ENCODE results near the gene OR5D18. TPM values are rescaled to one million over a fixed set of nuclear protein-coding genes. Genes with fewer than 3 reads are reported as not detected.

The OR5D18 gene
- total RNA-seq, 1 experiment from 2014 or later = not detected

DNA sequence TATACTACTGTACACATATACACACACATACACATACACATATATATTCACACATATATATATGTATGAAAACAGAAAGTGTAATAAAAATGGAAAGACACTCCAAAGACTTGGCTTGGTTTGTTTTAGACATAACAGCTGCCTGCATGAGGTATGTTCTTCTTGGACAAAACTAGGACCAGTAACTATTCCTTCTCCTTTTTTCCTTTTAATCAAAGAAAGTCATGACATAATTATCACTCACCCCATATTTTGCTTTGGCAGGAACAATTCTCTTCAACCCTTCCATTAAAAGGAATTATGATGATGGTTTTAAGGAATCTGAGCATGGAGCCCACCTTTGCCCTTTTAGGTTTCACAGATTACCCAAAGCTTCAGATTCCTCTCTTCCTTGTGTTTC, 24.2 kb upstream of the OR5D18 start, which contains the start of gene OR5D14:
TSS of gene OR5D14 (plus strand) at position 301 of the 400 bp plus-strand sequence. CDS start at position 301, 0 bp downstream.
- Mint-ChIP-seq H3K36me3 (peaks cover 47% of the 10 kb centered on the region), H3K4me3 (no peak within 1 kb of the TSS), H3K9me3 (peaks cover 66% of the 10 kb centered on the region), H3K27me3 (ENCODE audit: low read depth) (peaks cover 3% of the 10 kb centered on the region; the same call in 1 of the 2 replicates), H3K27ac (no peak within 1 kb of the TSS), H3K4me1 (no peaks in the 10 kb centered on the region)
- TF ChIP-seq, protein P1, sequence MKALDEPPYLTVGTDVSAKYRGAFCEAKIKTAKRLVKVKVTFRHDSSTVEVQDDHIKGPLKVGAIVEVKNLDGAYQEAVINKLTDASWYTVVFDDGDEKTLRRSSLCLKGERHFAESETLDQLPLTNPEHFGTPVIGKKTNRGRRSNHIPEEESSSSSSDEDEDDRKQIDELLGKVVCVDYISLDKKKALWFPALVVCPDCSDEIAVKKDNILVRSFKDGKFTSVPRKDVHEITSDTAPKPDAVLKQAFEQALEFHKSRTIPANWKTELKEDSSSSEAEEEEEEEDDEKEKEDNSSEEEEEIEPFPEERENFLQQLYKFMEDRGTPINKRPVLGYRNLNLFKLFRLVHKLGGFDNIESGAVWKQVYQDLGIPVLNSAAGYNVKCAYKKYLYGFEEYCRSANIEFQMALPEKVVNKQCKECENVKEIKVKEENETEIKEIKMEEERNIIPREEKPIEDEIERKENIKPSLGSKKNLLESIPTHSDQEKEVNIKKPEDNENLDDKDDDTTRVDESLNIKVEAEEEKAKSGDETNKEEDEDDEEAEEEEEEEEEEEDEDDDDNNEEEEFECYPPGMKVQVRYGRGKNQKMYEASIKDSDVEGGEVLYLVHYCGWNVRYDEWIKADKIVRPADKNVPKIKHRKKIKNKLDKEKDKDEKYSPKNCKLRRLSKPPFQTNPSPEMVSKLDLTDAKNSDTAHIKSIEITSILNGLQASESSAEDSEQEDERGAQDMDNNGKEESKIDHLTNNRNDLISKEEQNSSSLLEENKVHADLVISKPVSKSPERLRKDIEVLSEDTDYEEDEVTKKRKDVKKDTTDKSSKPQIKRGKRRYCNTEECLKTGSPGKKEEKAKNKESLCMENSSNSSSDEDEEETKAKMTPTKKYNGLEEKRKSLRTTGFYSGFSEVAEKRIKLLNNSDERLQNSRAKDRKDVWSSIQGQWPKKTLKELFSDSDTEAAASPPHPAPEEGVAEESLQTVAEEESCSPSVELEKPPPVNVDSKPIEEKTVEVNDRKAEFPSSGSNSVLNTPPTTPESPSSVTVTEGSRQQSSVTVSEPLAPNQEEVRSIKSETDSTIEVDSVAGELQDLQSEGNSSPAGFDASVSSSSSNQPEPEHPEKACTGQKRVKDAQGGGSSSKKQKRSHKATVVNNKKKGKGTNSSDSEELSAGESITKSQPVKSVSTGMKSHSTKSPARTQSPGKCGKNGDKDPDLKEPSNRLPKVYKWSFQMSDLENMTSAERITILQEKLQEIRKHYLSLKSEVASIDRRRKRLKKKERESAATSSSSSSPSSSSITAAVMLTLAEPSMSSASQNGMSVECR (CRISPR knock-in tag; IDR thresholded peaks at IDR 0.05; ENCODE audit: borderline replicate concordance) = no peak
- TF ChIP-seq GABPB1 (CRISPR knock-in tag; IDR thresholded peaks at IDR 0.05) (no peak), ZNF121 (CRISPR knock-in tag; IDR thresholded peaks at IDR 0.05) (no peak), ZNF232 (CRISPR knock-in tag; IDR thresholded peaks at IDR 0.05) (no peak), ZNF317 (CRISPR knock-in tag; IDR thresholded peaks at IDR 0.05; ENCODE audit: borderline replicate concordance, low read depth) (no peak), PRRX2 (CRISPR knock-in tag; IDR thresholded peaks at IDR 0.05) (no peak)
- TF ChIP-seq, protein P2, sequence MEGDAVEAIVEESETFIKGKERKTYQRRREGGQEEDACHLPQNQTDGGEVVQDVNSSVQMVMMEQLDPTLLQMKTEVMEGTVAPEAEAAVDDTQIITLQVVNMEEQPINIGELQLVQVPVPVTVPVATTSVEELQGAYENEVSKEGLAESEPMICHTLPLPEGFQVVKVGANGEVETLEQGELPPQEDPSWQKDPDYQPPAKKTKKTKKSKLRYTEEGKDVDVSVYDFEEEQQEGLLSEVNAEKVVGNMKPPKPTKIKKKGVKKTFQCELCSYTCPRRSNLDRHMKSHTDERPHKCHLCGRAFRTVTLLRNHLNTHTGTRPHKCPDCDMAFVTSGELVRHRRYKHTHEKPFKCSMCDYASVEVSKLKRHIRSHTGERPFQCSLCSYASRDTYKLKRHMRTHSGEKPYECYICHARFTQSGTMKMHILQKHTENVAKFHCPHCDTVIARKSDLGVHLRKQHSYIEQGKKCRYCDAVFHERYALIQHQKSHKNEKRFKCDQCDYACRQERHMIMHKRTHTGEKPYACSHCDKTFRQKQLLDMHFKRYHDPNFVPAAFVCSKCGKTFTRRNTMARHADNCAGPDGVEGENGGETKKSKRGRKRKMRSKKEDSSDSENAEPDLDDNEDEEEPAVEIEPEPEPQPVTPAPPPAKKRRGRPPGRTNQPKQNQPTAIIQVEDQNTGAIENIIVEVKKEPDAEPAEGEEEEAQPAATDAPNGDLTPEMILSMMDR (IDR thresholded peaks at IDR 0.05) = no peak
- TF ChIP-seq, protein P3, sequence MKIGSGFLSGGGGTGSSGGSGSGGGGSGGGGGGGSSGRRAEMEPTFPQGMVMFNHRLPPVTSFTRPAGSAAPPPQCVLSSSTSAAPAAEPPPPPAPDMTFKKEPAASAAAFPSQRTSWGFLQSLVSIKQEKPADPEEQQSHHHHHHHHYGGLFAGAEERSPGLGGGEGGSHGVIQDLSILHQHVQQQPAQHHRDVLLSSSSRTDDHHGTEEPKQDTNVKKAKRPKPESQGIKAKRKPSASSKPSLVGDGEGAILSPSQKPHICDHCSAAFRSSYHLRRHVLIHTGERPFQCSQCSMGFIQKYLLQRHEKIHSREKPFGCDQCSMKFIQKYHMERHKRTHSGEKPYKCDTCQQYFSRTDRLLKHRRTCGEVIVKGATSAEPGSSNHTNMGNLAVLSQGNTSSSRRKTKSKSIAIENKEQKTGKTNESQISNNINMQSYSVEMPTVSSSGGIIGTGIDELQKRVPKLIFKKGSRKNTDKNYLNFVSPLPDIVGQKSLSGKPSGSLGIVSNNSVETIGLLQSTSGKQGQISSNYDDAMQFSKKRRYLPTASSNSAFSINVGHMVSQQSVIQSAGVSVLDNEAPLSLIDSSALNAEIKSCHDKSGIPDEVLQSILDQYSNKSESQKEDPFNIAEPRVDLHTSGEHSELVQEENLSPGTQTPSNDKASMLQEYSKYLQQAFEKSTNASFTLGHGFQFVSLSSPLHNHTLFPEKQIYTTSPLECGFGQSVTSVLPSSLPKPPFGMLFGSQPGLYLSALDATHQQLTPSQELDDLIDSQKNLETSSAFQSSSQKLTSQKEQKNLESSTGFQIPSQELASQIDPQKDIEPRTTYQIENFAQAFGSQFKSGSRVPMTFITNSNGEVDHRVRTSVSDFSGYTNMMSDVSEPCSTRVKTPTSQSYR (CRISPR knock-in tag; IDR thresholded peaks at IDR 0.05) = no peak
- no peak for DNase-seq (ENCODE audit: low spot score)
- POLR2A ChIA-PET = no interaction called here
- ATAC-seq = no peak
- CTCF ChIA-PET = no interaction called here

DNA sequence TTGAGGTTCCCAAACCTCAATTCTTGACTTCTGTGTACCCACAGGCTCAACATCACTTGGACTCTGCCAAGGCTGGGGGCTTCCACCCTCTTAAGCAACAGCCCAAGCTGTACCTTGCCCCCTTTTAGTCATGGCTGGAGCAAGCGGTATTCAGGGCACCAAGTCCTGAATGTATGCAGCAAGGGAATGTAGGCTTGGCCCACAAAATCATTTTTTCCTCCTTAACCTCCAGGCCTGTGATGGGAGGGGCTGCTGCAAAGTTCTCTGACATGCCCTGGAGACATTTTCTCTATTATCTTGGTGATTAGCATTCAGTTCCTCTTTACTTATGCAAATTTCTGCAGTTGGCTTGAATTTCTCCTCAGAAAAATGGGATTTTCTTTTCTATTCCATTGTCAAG, 13.2 kb upstream of the OR5D18 start:
- TF ChIP-seq, protein P4, sequence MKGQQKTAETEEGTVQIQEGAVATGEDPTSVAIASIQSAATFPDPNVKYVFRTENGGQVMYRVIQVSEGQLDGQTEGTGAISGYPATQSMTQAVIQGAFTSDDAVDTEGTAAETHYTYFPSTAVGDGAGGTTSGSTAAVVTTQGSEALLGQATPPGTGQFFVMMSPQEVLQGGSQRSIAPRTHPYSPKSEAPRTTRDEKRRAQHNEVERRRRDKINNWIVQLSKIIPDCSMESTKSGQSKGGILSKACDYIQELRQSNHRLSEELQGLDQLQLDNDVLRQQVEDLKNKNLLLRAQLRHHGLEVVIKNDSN (CRISPR knock-in tag; IDR thresholded peaks at IDR 0.05) = no peak
- TF ChIP-seq ZNF232 (CRISPR knock-in tag; IDR thresholded peaks at IDR 0.05) = no peak
- TF ChIP-seq CBFB (CRISPR knock-in tag; IDR thresholded peaks at IDR 0.05; ENCODE audit: low read depth) = no peak
- TF ChIP-seq, protein P5, sequence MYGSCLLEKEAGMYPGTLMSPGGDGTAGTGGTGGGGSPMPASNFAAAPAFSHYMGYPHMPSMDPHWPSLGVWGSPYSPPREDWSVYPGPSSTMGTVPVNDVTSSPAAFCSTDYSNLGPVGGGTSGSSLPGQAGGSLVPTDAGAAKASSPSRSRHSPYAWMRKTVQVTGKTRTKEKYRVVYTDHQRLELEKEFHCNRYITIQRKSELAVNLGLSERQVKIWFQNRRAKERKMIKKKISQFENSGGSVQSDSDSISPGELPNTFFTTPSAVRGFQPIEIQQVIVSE (CRISPR knock-in tag; IDR thresholded peaks at IDR 0.05; ENCODE audit: borderline replicate concordance) = no peak
- TF ChIP-seq ATF1 (CRISPR knock-in tag; IDR thresholded peaks at IDR 0.05) = no peak
- no peak for TF ChIP-seq TEAD4 (CRISPR knock-in tag; IDR thresholded peaks at IDR 0.05)
- no peak for TF ChIP-seq RELA (CRISPR knock-in tag; IDR thresholded peaks at IDR 0.05; ENCODE audit: borderline replicate concordance)
- TF ChIP-seq, protein P2 (IDR thresholded peaks at IDR 0.05) = no peak
- TF ChIP-seq, protein P6, sequence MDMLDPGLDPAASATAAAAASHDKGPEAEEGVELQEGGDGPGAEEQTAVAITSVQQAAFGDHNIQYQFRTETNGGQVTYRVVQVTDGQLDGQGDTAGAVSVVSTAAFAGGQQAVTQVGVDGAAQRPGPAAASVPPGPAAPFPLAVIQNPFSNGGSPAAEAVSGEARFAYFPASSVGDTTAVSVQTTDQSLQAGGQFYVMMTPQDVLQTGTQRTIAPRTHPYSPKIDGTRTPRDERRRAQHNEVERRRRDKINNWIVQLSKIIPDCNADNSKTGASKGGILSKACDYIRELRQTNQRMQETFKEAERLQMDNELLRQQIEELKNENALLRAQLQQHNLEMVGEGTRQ (CRISPR knock-in tag; IDR thresholded peaks at IDR 0.05) = no peak
- TF ChIP-seq ZNF263 (CRISPR knock-in tag; IDR thresholded peaks at IDR 0.05; ENCODE audit: low read depth) = no peak
- TF ChIP-seq ZNF219 (CRISPR knock-in tag; IDR thresholded peaks at IDR 0.05; ENCODE audit: borderline replicate concordance) = no peak
- Mint-ChIP-seq H3K36me3 (peaks cover 69% of the 10 kb centered on the region), H3K27me3 (ENCODE audit: low read depth) (peaks cover 9% of the 10 kb centered on the region), H3K4me1 (no peaks in the 10 kb centered on the region), H3K4me3 (no peak overlapping the region), H3K27ac (no peak overlapping the region), H3K9me3 (peaks cover 76% of the 10 kb centered on the region)
- no peak for ATAC-seq
- CTCF ChIA-PET = no interaction called here
- POLR2A ChIA-PET = no interaction called here
- DNase-seq (ENCODE audit: low spot score) = no peak
